Osteoblast (primary cell): ENCODE data around the gene PPP1R13B. TPM values are rescaled to one million over a fixed set of nuclear protein-coding genes. Genes with fewer than 3 reads are reported as not detected.
A peak's percentile ranks its signal among the peaks of the same experiment; 100 is the strongest.

Source experiments
- DNase-seq: peaks from one replicate; pipeline ENCODE4 v3.0.0; 2011; ENCODE audit warnings: low spot score, mixed read lengths; ENCODE audit not compliant: insufficient read length; ENCODE audit errors: missing footprints
- H2AFZ ChIP-seq: 2 replicates; pipeline ENCODE4 v1.6.0; 2011; ENCODE audit warnings: mild to moderate bottlenecking, low read length
- H3K27ac ChIP-seq: 2 replicates; pipeline ENCODE4 v1.5.1; 2011; ENCODE audit warnings: mild to moderate bottlenecking, low read depth, low read length, moderate library complexity
- H3K27me3 ChIP-seq: 2 replicates; pipeline ENCODE4 v1.6.0; 2012; ENCODE audit warnings: mild to moderate bottlenecking, control low read depth, inconsistent platforms, low read length, moderate library complexity; ENCODE audit not compliant: insufficient read depth
- H3K36me3 ChIP-seq: 2 replicates; pipeline ENCODE4 v1.5.1; 2011; ENCODE audit warnings: mild to moderate bottlenecking, low read length, control low read depth, moderate library complexity; ENCODE audit not compliant: insufficient read depth
- H3K4me1 ChIP-seq: 2 replicates; pipeline ENCODE4 v1.5.1; 2011; ENCODE audit warnings: mild to moderate bottlenecking, low read length, control low read depth, moderate library complexity; ENCODE audit not compliant: insufficient read depth
- H3K4me2 ChIP-seq: 2 replicates; pipeline ENCODE4 v1.6.0; 2011; ENCODE audit warnings: mild to moderate bottlenecking, low read length; ENCODE audit not compliant: insufficient read depth
- H3K4me3 ChIP-seq: fragments of 200-600 bp; sonication (generic); 3 replicates; pipeline ENCODE4 v1.5.1; 2012; ENCODE audit warnings: mild to moderate bottlenecking, low read length, inconsistent platforms; ENCODE audit not compliant: insufficient read depth
- H3K79me2 ChIP-seq: 2 replicates; pipeline ENCODE4 v1.6.0; 2012; ENCODE audit warnings: mild to moderate bottlenecking, low read length, control low read depth, inconsistent platforms; ENCODE audit not compliant: insufficient read depth
- H3K9me3 ChIP-seq: 2 replicates; pipeline ENCODE4 v1.5.1; 2011; ENCODE audit warnings: low read depth, low read length, control low read depth
- H4K20me1 ChIP-seq: 2 replicates; pipeline ENCODE4 v1.6.0; 2012; ENCODE audit warnings: mild to moderate bottlenecking, low read length, control low read depth; ENCODE audit not compliant: insufficient read depth
- total RNA-seq: library from RNA; depleted of rRNA; stranded (reverse); fragments of >200 nt; gene quantifications from 2 replicates; pipeline ENCODE4 v1.2.3, GENCODE V29; 2012
- TF ChIP-seq, protein P1 (sequence below): IDR thresholded peaks from 2 replicates; pipeline ENCODE4 v1.5.1; 2011; ENCODE audit warnings: mild to moderate bottlenecking, low read depth, low read length, moderate library complexity; ENCODE audit errors: extremely low read depth

PPP1R13B gene
- total RNA-seq, 1 donor = 3.3 TPM

DNA sequence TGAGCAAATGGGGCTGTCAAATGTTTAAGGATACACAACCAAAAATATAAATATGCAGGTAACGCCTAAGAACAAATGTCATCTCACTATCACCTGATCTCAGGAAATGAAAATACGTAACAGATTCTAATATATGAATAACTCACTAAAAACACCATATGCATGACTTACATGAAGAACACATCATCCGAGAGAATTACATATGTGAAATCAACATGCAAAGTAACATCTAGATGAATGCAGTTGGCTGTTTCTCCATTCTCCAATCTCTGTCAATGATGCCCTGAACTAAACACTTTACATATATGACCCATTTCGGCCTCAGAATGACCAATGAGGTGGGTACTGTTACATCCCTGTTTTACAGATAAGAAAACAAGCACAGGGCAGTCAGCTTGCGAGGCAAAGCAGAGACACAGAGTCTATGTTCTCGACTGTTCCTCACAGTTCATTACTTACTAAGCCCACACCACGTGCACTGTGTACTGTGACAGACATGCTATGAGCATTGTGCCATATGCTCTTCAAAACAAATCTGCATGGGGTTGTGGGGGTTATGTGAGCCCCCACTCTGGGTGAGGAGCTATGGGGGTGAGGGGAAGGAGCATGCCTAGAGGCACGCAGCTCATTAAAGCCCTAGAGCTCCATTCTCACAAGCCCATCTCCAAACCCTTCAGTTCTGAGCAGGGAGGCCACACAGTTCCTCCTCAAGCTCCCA is 89.2 kb downstream of the PPP1R13B start:
- H3K4me3 ChIP-seq = no peak overlapping the region
- TF ChIP-seq, protein P1, sequence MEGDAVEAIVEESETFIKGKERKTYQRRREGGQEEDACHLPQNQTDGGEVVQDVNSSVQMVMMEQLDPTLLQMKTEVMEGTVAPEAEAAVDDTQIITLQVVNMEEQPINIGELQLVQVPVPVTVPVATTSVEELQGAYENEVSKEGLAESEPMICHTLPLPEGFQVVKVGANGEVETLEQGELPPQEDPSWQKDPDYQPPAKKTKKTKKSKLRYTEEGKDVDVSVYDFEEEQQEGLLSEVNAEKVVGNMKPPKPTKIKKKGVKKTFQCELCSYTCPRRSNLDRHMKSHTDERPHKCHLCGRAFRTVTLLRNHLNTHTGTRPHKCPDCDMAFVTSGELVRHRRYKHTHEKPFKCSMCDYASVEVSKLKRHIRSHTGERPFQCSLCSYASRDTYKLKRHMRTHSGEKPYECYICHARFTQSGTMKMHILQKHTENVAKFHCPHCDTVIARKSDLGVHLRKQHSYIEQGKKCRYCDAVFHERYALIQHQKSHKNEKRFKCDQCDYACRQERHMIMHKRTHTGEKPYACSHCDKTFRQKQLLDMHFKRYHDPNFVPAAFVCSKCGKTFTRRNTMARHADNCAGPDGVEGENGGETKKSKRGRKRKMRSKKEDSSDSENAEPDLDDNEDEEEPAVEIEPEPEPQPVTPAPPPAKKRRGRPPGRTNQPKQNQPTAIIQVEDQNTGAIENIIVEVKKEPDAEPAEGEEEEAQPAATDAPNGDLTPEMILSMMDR = no peak

DNA sequence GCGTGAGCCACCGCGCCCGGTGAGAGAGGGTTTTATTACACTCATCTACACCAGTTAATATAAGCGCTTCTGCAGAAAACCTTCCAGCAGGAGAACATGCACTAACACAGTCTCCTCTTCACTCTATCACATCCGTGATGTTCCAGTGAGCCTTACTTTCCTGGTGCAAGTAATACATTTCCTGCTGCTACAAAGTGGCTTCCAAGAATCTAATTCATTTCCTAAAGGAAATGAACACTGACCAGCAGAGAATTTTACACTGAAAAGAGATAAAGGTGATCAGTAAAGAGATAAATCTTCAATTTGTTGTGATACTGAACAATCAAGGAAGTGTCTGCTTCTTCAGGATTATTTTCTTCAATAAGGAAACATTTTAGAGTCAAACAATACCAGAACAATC is 92.3 kb downstream of the PPP1R13B start:
- Histone ChIP-seq H3K27me3 (no peaks in the 10 kb centered on the region), H3K27ac (no peak overlapping the region), H4K20me1 (no peaks in the 10 kb centered on the region), H3K36me3 (no peaks in the 10 kb centered on the region), H3K4me3 (no peak overlapping the region), H3K9me3 (no peaks in the 10 kb centered on the region), H3K4me2 (no peak overlapping the region), H2AFZ (no peak overlapping the region), H3K79me2 (no peaks in the 10 kb centered on the region), H3K4me1 (no peaks in the 10 kb centered on the region)
- DNase-seq = no peak
- TF ChIP-seq, protein P1 = no peak

More for the DNA sequence above, 89.2 kb downstream of the PPP1R13B start:
- Histone ChIP-seq H3K36me3 (no peaks in the 10 kb centered on the region), H4K20me1 (no peaks in the 10 kb centered on the region), H3K27ac (no peak overlapping the region), H3K9me3 (no peaks in the 10 kb centered on the region), H3K4me2 (no peak overlapping the region), H3K79me2 (no peaks in the 10 kb centered on the region), H3K27me3 (no peaks in the 10 kb centered on the region), H3K4me1 (no peaks in the 10 kb centered on the region), H2AFZ (no peak overlapping the region)
- DNase-seq = no peak

DNA sequence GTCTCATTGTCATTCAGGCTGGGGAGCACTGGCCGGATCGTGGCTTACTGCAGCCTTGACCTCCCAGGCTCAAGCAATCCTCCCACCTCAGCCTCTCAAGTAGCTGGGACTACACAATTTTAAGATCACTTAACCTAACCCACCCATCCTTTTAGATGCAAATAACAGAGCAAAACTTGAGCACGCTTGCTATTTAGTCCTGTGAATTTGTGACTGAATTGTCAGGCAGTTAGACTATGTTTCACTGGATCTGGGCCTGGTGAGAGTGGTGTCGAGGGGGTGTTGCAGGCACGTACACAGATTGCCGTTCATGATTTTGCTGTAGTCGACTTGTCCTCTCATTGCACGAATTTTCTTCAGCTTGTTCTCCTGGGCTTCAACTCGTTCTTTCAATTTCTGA is 93.6 kb downstream of the PPP1R13B start:
- H3K9me3 ChIP-seq = no peaks in the 10 kb centered on the region
- H3K27ac ChIP-seq = no peak overlapping the region
- TF ChIP-seq, protein P1 = no peak
- no peak overlapping the region for H2AFZ ChIP-seq
- H3K4me2 ChIP-seq = no peak overlapping the region
- H3K27me3 ChIP-seq = no peaks in the 10 kb centered on the region
- no peak overlapping the region for H3K4me3 ChIP-seq
- no peaks in the 10 kb centered on the region for H4K20me1 ChIP-seq
- no peaks in the 10 kb centered on the region for H3K79me2 ChIP-seq
- no peak for DNase-seq
- H3K4me1 ChIP-seq = no peaks in the 10 kb centered on the region
- H3K36me3 ChIP-seq = no peaks in the 10 kb centered on the region

DNA sequence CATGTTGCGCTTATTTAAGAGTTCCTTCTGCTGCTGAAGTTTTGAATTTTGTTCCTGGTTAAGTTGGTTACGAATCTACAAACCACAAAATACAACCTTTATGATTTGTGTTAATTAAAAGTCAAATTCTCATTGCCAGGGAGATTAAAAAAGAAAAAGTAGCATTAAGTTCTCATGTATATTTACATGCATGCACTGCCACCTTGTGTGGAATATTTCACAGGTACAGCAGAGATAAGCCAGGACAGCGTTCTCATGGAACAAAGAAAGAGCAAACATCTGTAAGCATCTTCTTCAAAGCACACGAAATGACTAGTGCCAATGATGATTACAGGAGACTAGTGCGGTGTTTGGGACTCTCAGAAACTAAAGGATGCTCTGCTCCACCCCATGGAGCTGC is 97.5 kb downstream of the PPP1R13B start:
- Histone ChIP-seq H3K4me3 (no peak overlapping the region), H3K4me2 (no peak overlapping the region), H3K9me3 (no peaks in the 10 kb centered on the region), H2AFZ (no peak overlapping the region), H3K79me2 (no peaks in the 10 kb centered on the region), H3K27ac (no peak overlapping the region), H4K20me1 (no peaks in the 10 kb centered on the region), H3K27me3 (no peaks in the 10 kb centered on the region), H3K4me1 (peaks cover 7% of the 10 kb centered on the region), H3K36me3 (no peaks in the 10 kb centered on the region)
- TF ChIP-seq, protein P1 = no peak
- peak; percentile 41 for DNase-seq
